ENCODE results near the gene SIPA1L3.

The SIPA1L3 gene

GRCh38 chr19:37931881-37932655, 25.1 kb downstream of the SIPA1L3 start:
- TF ChIP-seq EGR1 (IDR thresholded peaks at IDR 0.05) (0 out of 2 replicates have a peak, but pooled peaks have one; percentile 37), MAX (IDR thresholded peaks at IDR 0.05) (peak; percentile 97), CEBPB (IDR thresholded peaks at IDR 0.05) (peak; percentile 3; the same call in 1 of the 2 replicates), USF1 (IDR thresholded peaks at IDR 0.05) (peak; percentile 85), CREB1 (IDR thresholded peaks at IDR 0.05; ENCODE audit: low read depth) (no peak), TAF1 (IDR thresholded peaks at IDR 0.05; ENCODE audit: low read depth) (peak; percentile 70; the same call in 1 of the 2 replicates), TCF12 (IDR thresholded peaks at IDR 0.05; ENCODE audit: low read depth) (peak; percentile 94), TEAD4 (IDR thresholded peaks at IDR 0.05) (peak; percentile 98), NFIC (IDR thresholded peaks at IDR 0.05) (peak; percentile 83), ZBTB7A (IDR thresholded peaks at IDR 0.05; ENCODE audit: low read depth) (peak; percentile 63), FOXM1 (IDR thresholded peaks at IDR 0.05; ENCODE audit: borderline replicate concordance, low read depth) (peak; percentile 61; the same call in 1 of the 2 replicates), EP300 (IDR thresholded peaks at IDR 0.05; ENCODE audit: borderline replicate concordance) (peak; percentile 79; the same call in 1 of the 2 replicates), RAD21 (IDR thresholded peaks at IDR 0.05; ENCODE audit: low read depth) (no peak), YY1 (IDR thresholded peaks at IDR 0.05; ENCODE audit: low read depth) (no peak)
- TF ChIP-seq, protein P1, sequence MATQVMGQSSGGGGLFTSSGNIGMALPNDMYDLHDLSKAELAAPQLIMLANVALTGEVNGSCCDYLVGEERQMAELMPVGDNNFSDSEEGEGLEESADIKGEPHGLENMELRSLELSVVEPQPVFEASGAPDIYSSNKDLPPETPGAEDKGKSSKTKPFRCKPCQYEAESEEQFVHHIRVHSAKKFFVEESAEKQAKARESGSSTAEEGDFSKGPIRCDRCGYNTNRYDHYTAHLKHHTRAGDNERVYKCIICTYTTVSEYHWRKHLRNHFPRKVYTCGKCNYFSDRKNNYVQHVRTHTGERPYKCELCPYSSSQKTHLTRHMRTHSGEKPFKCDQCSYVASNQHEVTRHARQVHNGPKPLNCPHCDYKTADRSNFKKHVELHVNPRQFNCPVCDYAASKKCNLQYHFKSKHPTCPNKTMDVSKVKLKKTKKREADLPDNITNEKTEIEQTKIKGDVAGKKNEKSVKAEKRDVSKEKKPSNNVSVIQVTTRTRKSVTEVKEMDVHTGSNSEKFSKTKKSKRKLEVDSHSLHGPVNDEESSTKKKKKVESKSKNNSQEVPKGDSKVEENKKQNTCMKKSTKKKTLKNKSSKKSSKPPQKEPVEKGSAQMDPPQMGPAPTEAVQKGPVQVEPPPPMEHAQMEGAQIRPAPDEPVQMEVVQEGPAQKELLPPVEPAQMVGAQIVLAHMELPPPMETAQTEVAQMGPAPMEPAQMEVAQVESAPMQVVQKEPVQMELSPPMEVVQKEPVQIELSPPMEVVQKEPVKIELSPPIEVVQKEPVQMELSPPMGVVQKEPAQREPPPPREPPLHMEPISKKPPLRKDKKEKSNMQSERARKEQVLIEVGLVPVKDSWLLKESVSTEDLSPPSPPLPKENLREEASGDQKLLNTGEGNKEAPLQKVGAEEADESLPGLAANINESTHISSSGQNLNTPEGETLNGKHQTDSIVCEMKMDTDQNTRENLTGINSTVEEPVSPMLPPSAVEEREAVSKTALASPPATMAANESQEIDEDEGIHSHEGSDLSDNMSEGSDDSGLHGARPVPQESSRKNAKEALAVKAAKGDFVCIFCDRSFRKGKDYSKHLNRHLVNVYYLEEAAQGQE (IDR thresholded peaks at IDR 0.05; ENCODE audit: low read depth): no peak

DNA sequence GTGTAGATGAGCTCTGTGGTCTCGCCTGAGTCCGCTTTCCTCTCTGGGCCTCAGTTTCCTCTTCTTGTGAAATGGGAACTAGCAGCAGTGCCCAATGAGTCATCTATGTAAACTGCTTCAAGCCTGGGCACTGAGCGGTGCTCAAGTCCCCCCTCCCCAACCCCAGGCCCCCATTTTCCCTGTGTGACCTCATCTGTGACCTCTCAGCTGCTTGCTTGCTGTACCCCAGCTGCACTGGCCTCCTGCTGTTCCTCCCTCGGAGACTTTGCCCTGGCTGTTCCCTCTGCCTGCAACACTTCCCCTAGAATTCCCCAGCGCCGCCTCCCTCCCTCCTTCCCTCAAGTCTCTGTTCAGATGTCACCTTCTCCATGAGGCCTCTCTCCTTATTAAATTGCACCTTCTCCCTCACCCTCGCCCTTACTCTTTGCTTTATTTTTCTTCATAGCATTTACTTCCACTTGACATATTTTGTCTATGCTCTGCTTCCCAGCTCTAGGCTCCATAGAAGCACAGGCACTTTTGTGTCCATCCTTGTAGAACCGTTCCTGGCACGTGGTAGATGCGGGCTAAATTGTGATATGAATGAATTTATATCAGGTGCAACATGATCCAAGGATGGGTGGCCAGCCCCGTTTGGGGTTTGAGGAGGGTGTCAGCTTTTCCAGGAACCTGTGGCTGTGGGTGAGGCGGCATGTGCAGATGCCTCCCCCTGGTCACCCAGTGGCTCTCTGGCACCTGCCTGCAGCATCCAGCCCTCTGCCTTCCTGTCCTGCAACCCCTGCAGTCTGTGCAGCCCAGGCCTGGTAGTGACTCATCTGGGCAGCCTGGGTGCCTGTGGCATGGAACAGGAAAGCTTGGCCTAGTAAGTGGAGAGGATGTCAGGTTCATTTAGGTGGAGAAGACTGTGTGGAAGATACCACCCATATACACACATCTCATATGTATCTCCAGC, 26.3 kb downstream of the SIPA1L3 start:
- TF ChIP-seq ZBTB7A (IDR thresholded peaks at IDR 0.05; ENCODE audit: low read depth): no peak
- TF ChIP-seq, protein P1 (IDR thresholded peaks at IDR 0.05; ENCODE audit: low read depth): no peak
- no peak for TF ChIP-seq TCF12 (IDR thresholded peaks at IDR 0.05; ENCODE audit: low read depth)
- TF ChIP-seq FOXM1 (IDR thresholded peaks at IDR 0.05; ENCODE audit: borderline replicate concordance, low read depth): no peak
- peak; percentile 65; the same call in 1 of the 2 replicates for TF ChIP-seq MAX (IDR thresholded peaks at IDR 0.05)
- no peak for TF ChIP-seq RAD21 (IDR thresholded peaks at IDR 0.05; ENCODE audit: low read depth)
- TF ChIP-seq CEBPB (IDR thresholded peaks at IDR 0.05): no peak
- TF ChIP-seq TEAD4 (IDR thresholded peaks at IDR 0.05): no peak
- no peak for TF ChIP-seq TAF1 (IDR thresholded peaks at IDR 0.05; ENCODE audit: low read depth)
- 0 out of 2 replicates have a peak, but pooled peaks have one; percentile 43 for TF ChIP-seq USF1 (IDR thresholded peaks at IDR 0.05)
- no peak for TF ChIP-seq EGR1 (IDR thresholded peaks at IDR 0.05)
- peak; percentile 18; the same call in 1 of the 2 replicates for TF ChIP-seq NFIC (IDR thresholded peaks at IDR 0.05)
- TF ChIP-seq EP300 (IDR thresholded peaks at IDR 0.05; ENCODE audit: borderline replicate concordance): no peak
- TF ChIP-seq CREB1 (IDR thresholded peaks at IDR 0.05; ENCODE audit: low read depth): no peak
- no peak for TF ChIP-seq YY1 (IDR thresholded peaks at IDR 0.05; ENCODE audit: low read depth)

- peak; percentile 73 for TF ChIP-seq TEAD4 (IDR thresholded peaks at IDR 0.05)
- TF ChIP-seq MAX (IDR thresholded peaks at IDR 0.05): peak; percentile 69
- TF ChIP-seq YY1 (IDR thresholded peaks at IDR 0.05; ENCODE audit: low read depth): no peak
These were observed 26.9 kb downstream of the SIPA1L3 start for GRCh38 chr19:37933937-37934358.

DNA sequence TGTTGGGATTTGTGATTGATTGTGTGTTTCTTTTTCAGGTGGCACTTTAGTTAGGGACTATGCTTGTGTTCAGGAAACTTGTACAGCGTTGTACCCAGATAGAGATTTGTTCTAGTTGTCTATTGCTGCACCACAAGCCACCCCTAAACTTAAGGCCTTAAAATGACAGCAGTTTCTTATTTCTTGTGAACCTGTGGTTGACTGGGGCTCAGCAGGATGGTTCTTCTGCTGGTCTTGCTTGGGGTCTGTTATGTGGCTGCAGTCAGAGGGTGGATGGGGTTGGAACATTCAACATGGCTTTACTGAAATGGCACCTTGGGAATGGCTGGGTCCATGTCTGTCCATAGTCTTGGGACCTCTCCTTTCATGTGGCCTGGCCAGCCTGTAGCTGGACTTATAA, 28.3 kb downstream of the SIPA1L3 start:
- no peak for TF ChIP-seq FOXM1 (IDR thresholded peaks at IDR 0.05; ENCODE audit: borderline replicate concordance, low read depth)
- TF ChIP-seq NFIC (IDR thresholded peaks at IDR 0.05): no peak
- no peak for TF ChIP-seq TCF12 (IDR thresholded peaks at IDR 0.05; ENCODE audit: low read depth)
- TF ChIP-seq RAD21 (IDR thresholded peaks at IDR 0.05; ENCODE audit: low read depth): no peak
- TF ChIP-seq CREB1 (IDR thresholded peaks at IDR 0.05; ENCODE audit: low read depth): no peak
- TF ChIP-seq, protein P1 (IDR thresholded peaks at IDR 0.05; ENCODE audit: low read depth): no peak
- no peak for TF ChIP-seq EGR1 (IDR thresholded peaks at IDR 0.05)

Measured in Ishikawa (cell line).